HG03066 (cell line): ENCODE measurements around the gene CCND1.
"Not testable (repeated sequence)": the region's sequence is repeated elsewhere in the genome, so short reads cannot be mapped to it uniquely, and the experiment has no call there.

Source experiments
- ATAC-seq: cut with Tn5 transposase; IDR thresholded peaks from one replicate; pipeline ENCODE4 v1.9.1; 2021; ENCODE audit warnings: low read depth; ENCODE audit not compliant: unreplicated experiment

CCND1 gene

GRCh38 chr11:69686452-69686851 is 45.5 kb downstream of the CCND1 start:
- no peak for ATAC-seq

- ATAC-seq, result no peak
These were observed 45.9 kb downstream of the CCND1 start for GRCh38 chr11:69686856-69687255.

DNA sequence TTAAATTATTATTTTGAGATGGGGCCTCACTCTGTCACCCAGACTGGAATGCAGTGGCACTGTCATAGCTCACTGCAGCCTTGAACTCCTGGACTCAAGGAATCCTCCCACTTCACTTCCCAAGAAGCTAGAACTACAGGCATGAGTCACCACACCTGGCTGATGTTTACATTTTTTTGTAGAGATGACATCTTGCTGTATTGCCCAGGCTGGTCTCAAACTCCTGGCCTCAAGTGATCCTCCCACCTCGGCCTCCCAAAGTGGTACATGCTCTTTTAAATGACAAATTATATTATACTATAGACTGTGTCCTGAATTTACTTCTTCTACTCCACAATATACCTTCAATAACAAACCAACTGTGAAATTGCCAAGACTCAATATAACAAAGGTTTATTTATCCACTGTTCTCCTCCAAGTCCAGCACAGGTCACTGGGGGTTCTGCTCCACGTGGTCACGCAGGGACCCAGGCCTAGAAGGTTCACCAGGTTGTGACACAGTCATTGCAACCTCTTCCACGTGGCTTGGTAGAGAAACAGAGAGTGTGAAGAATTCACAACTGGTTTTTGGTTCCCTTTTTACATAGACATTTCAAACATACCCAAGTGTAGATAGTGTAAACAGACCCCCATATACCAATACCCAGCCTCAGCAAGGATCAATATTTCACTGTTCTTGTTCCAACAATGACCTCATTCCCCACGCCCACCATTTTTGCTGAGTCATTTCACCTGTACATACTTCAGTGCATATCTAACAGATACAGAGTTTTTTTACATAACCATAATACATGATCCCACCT is 47.2 kb downstream of the CCND1 start:
- not testable (repeated sequence) for ATAC-seq

GRCh38 chr11:69689484-69690319 is 48.7 kb downstream of the CCND1 start:
- no peak for ATAC-seq

- ATAC-seq, result no peak
These were observed 50.5 kb downstream of the CCND1 start for GRCh38 chr11:69691463-69691862.

- ATAC-seq, result no peak
These were observed 51.5 kb downstream of the CCND1 start for GRCh38 chr11:69692422-69692821.

DNA sequence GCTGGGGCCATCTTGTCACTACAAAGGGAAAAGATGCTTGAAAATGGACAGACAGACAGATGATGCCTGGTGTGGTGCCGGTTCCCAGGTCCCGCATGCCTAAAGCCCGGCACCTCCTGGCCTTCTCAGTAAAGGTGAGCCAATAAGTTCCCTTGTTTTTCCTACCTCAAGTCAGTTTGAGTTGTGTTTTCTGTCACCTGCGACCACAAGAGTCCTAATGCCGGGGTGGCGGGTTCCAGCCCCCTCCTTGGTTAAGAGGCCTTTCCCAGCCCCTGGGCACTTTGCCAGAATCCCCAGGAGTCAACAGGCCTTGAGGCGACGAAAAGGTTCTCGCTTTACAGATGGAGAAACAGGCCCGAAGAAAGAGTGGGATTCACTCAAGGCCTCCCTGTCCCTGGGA is 53.8 kb downstream of the CCND1 start:
- ATAC-seq, result no peak

DNA sequence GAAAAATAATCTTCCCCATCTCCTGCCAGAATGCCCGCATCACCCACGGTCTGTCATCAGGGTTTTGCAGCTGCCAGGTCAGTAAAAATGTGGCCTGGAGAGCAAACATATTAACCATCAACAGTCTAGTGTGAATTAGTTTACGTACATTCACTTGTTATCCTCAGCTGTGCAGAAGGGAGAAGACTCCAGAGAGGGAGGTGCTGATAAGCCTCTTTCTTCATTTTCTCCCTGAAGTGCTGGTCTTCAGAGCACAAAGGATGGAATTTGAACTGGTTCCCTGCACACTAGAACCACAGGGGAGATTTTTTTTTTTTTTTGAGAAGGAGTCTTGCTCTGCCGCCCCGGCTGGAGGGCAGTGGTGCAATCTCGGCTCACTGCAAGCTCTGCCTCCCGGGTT is 54.6 kb downstream of the CCND1 start:
- no peak for ATAC-seq

DNA sequence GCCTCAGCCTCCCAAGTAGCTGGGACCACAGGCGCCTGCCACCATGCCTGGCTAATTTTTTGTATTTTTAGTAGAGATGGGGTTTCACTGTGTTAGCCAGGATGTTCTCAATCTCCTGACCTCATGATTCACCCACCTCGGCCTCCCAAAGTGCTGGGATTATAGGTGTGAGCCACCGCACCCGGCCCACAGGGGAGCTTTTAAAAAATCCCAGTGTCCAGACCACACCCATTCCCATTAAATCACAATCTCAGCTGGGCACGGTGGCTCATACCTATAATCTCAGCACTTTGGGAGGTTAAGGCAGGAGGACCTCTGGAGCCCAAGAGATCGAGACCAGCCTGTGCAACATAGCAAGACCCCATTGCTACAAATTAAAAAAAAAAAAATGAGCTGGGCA is 55.0 kb downstream of the CCND1 start:
- ATAC-seq, result not testable (repeated sequence)

DNA sequence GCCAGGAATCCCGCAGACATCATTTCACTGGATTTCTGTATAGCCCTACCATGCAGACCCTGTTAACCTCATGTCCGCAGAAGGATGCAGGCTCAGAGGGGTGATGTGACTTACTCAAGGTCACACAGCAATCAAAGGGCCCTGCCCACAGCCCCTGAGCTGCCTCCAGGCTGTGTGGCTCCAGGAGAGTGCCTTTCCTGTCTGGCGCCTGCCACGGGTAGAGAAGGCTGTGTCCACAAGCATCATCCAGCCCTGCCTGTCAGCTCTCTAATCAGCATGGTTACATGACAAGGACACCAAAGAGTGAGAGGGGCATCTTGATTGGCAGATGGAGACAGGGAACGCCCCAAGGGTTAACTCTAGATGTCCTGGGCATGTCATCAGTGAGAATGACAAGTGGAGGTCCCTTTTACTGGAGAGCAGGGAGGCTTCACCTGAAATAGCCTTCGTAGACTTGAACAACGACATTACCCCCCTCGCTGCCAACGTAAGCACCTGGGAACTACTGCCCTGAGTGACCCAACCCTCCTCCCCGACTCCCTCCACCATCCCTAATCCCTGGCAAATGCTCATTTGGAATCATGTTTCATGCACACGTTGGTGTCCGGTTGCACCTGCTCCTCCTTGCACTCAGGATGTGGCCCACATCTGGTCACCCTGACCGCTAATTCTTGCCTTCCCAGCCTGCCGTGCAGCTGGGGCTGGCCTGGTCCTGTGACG is 56.0 kb downstream of the CCND1 start:
- no peak for ATAC-seq

- ATAC-seq, result no peak
These were observed 56.5 kb downstream of the CCND1 start for GRCh38 chr11:69697469-69697843.

- no peak for ATAC-seq
These were observed 56.9 kb downstream of the CCND1 start for GRCh38 chr11:69697861-69698260.

DNA sequence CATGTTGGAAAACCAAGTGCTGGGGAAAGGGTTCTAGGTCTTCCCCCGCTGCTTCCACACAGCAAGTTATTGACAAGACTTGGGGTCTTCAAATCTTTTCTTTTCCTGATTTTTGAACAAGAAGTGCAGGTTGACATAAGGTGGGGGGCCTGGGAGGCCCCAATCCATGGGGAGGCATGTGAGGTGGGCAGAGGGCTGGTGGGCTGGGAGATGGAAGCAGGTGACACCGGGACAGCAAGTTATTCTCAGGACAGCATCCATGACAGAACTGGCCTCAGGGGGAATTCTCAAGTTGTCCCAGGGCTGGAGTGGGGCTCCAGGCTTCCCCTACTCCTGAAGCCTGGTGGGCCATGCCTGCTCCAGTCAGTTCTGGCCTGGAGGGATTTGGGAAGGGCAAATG is 57.4 kb downstream of the CCND1 start:
- ATAC-seq, result no peak

DNA sequence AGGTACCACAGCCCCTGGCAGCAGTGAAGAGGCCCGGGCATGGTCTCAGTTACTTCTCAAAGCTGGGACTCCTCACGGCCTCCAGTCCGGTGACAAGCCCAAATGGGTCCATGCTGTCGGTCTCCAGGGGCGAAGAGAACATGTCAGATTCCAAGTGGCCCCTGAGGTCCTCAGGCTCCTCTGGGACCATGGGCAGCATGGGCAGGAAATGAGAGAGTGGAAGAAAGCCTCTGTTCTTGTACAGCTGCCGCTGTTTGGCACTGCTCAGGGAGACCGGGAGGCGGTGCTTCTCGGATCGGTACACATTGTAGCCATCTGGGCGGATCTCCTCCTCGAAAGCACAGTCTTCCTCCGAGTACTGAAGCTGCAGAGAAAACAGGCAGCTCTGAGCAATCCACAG is 58.3 kb downstream of the CCND1 start:
- ATAC-seq, result no peak

DNA sequence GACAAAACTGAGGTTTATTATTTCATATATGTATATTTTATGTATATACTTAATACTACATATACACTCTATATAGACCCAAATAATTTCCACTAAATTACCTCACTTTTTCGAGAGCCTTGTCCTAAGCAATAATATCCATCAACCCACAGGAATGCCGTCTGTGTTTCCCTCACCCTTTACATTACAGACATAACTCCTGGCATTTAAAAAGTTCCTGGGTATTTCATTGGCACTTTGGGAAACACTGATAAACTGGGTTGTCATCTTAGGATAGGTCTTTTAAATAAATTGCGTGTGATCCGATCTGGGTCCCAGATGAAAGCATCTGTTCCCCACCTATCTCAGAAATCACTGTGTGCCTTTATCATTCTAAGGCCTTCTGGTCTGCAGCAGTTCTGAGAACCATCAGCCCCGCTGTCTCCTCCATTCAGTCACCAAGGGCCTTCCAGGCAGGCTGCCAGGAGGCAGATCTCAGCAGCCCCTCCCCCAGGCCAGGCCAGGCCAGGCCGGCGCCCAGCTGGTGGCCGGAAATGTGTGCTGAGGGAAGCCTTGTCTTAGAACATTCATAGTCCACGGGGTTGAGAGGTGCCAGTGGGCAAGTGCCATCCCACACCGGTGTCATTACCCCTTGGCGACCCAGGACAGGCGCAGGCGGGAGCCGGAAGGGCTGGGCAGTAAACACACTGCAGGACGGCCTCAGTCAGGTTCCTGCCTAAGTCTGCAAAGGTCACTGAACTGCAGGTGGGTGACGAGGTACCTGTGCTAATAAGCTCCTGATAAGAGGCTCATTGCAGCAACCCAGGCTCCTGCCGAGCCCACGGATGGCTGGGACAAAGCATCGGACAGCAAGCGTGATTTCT is 59.6 kb downstream of the CCND1 start:
- no peak for ATAC-seq

DNA sequence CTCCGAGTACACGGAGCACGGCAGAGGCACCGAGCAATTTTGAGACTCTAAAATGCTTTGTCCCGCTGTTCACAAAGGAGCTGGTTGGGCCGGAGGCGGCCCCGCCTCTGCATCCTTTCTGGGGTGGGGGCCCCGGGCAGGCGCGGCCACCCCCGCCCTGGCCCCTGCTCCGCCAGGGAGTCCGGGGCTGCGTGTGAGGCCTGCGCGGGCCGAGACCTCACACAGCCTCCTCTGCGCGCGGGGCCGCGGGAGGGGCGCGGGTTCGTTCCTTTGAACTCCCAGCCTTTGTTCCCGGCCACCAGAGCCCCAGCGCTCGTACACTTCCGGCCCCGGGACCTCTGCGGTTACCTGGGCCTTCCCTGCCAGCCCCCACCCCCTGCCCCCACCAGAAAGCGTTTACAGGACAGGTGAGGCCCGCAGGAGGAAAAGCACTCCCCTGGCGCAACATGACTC is 61.3 kb downstream of the CCND1 start:
- ATAC-seq, result no peak

- ATAC-seq, result no peak
These were observed 62.0 kb downstream of the CCND1 start for GRCh38 chr11:69702769-69703452.

- no peak for ATAC-seq
These were observed 62.5 kb downstream of the CCND1 start for GRCh38 chr11:69703453-69703767.
